WTC11 (cell line): ENCODE results near the gene LDLR.

Experiments used
- ATF1 ChIP-seq: sonication (generic); formaldehyde crosslinking; IDR thresholded peaks from 2 replicates; pipeline ENCODE4 v1.8.1; 2023; ENCODE audit warnings: mild to moderate bottlenecking, moderate library complexity, missing genetic modification reagents
- CTCF ChIP-seq: fragments of 200-600 bp; IDR thresholded peaks from 2 replicates; pipeline ENCODE4 v1.8.0; 2022; ENCODE audit warnings: antibody characterized with exemption
- IRF1 ChIP-seq: sonication (generic); formaldehyde crosslinking; IDR thresholded peaks from 2 replicates; pipeline ENCODE4 v1.8.0; 2023; ENCODE audit warnings: missing genetic modification reagents
- IRF2 ChIP-seq: sonication (generic); formaldehyde crosslinking; IDR thresholded peaks from 2 replicates; pipeline ENCODE4 v1.8.0; 2022; ENCODE audit warnings: low read depth, missing genetic modification reagents, borderline replicate concordance
- JAZF1 ChIP-seq: fragments of 250-450 bp; sonication (Bioruptor Pico); IDR thresholded peaks from 2 replicates; pipeline ENCODE4 v1.9.0; 2021; ENCODE audit warnings: moderate library complexity, mild to moderate bottlenecking, inconsistent platforms
- MAX ChIP-seq: sonication (generic); formaldehyde crosslinking; IDR thresholded peaks from 2 replicates; pipeline ENCODE4 v1.8.0; 2022; ENCODE audit warnings: mild to moderate bottlenecking, missing genetic modification reagents
- MYBL2 ChIP-seq: sonication (generic); formaldehyde crosslinking; IDR thresholded peaks from 2 replicates; pipeline ENCODE4 v1.8.1; 2023; ENCODE audit warnings: mild to moderate bottlenecking, moderate library complexity, missing genetic modification reagents
- NFYB ChIP-seq: sonication (generic); formaldehyde crosslinking; conservative IDR thresholded peaks from 2 replicates; pipeline ENCODE4 v1.8.0; 2022; ENCODE audit warnings: low read depth, missing genetic modification reagents
- PRRX2 ChIP-seq: fragments of 250-450 bp; sonication (Bioruptor Pico); IDR thresholded peaks from 2 replicates; pipeline ENCODE4 v1.8.0; 2021; ENCODE audit warnings: mild to moderate bottlenecking
- RELA ChIP-seq: sonication (generic); formaldehyde crosslinking; IDR thresholded peaks from 2 replicates; pipeline ENCODE4 v1.8.1; 2022; ENCODE audit warnings: missing genetic modification reagents, mild to moderate bottlenecking, borderline replicate concordance
- SP1 ChIP-seq: sonication (generic); formaldehyde crosslinking; conservative IDR thresholded peaks from 2 replicates; pipeline ENCODE4 v1.8.1; 2022; ENCODE audit warnings: missing genetic modification reagents
- USF2 ChIP-seq: sonication (generic); formaldehyde crosslinking; IDR thresholded peaks from 2 replicates; pipeline ENCODE4 v1.8.1; 2023; ENCODE audit warnings: mild to moderate bottlenecking, missing genetic modification reagents, moderate library complexity
- ZNF512 ChIP-seq: sonication (generic); formaldehyde crosslinking; IDR thresholded peaks from 2 replicates; pipeline ENCODE4 v1.8.1; 2022; ENCODE audit warnings: missing genetic modification reagents, borderline replicate concordance

GRCh38 chr19:11115895-11116446 is 26.7 kb downstream of the LDLR start:
- no peak for TF ChIP-seq CTCF
- no peak for TF ChIP-seq JAZF1
- no peak for TF ChIP-seq SP1 (CRISPR knock-in tag)
- TF ChIP-seq MYBL2 (CRISPR knock-in tag), result no peak
- no peak for TF ChIP-seq MAX (CRISPR knock-in tag)
- TF ChIP-seq IRF2 (CRISPR knock-in tag), result no peak
- no peak for TF ChIP-seq ZNF512
- no peak for TF ChIP-seq USF2
- no peak for TF ChIP-seq RELA
- TF ChIP-seq NFYB (CRISPR knock-in tag), result no peak
- no peak for TF ChIP-seq ATF1 (CRISPR knock-in tag)
- no peak for TF ChIP-seq PRRX2 (CRISPR knock-in tag)
- no peak for TF ChIP-seq IRF1 (CRISPR knock-in tag)
